Activated B cell treated with CpG ODN at 0.5 μM for 24 hours (primary cell): Measurements from ENCODE around the gene CMTM3. TPM values are rescaled to one million over a fixed set of nuclear protein-coding genes. Genes with fewer than 3 reads are reported as not detected.

Experiments used
- ATAC-seq: fragments of 200-7000 bp; cut with Tn5 transposase; one replicate; pipeline ENCODE4 v1.10.0; 2021; ENCODE audit warnings: low read depth, mild to moderate bottlenecking, moderate library complexity
- CTCF ChIA-PET: fragments of 350-600 bp; sonication (Branson Sonifier 250); formaldehyde crosslinking; loops from one replicate; lab custom pipeline; 2021; ENCODE audit warnings: antibody characterized with exemption; lab: Charles Lee
- POLR2A ChIA-PET: fragments of 350-600 bp; sonication (Branson Sonifier 250); formaldehyde crosslinking; loops from one replicate; lab custom pipeline; 2021; ENCODE audit warnings: antibody characterized with exemption; lab: Charles Lee
- DNase-seq: peaks from one replicate; pipeline ENCODE4 v3.0.0; 2022
- H3K27ac Mint-ChIP-seq: one replicate; pipeline ENCODE4 v1.8.0; 2020; ENCODE audit warnings: mixed read lengths
- H3K27me3 Mint-ChIP-seq: one replicate; pipeline ENCODE4 v1.8.0; 2021; ENCODE audit warnings: mixed read lengths
- H3K36me3 Mint-ChIP-seq: one replicate; pipeline ENCODE4 v1.8.0; 2021; ENCODE audit warnings: low read depth, mixed read lengths
- H3K4me1 Mint-ChIP-seq: one replicate; pipeline ENCODE4 v1.8.0; 2021; ENCODE audit warnings: mixed read lengths
- H3K4me3 Mint-ChIP-seq: one replicate; pipeline ENCODE4 v1.8.0; 2020; ENCODE audit warnings: mild to moderate bottlenecking, mixed read lengths
- H3K9me3 Mint-ChIP-seq: one replicate; pipeline ENCODE4 v1.8.0; 2020; ENCODE audit warnings: mixed read lengths
- intact Hi-C: fragments of 100-400 bp; cut with micrococcal nuclease; formaldehyde crosslinking; loops from one replicate; pipeline ENCODE4 v1.15.1; 2024
- total RNA-seq: library from RNA; stranded (reverse); gene quantifications from 2 replicates; pipeline ENCODE4 v1.2.3, GENCODE V29; 2022
- TF ChIP-seq, protein P1 (sequence below): fragments of 200-600 bp; IDR thresholded peaks from one replicate; pipeline ENCODE4 v1.8.0; 2022; ENCODE audit warnings: antibody characterized with exemption, mild to moderate bottlenecking

Gene CMTM3
- total RNA-seq, 1 donor from 2014 or later: 4.4 TPM

DNA sequence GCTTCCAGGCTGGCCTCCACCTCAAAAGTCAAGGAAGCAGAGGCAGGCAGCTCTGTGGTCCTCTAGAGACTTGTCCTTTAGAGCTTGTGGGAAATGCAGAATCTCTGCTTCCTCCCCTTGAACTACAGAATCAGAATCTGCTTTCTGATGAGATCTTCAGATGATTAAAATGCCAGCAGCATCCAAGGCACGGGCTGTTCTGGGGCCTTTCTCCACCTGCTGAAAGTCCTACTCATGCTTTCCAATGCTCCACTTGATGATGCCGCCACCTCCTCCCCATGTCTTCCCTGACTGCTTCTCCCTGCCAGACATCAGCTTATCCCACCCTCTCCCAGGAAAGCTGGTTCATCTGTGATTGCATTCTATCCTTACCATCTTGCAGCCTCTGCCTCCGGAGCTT is 33.3 kb downstream of the CMTM3 start:
- POLR2A ChIA-PET: no interaction called here
- TF ChIP-seq, protein P1, sequence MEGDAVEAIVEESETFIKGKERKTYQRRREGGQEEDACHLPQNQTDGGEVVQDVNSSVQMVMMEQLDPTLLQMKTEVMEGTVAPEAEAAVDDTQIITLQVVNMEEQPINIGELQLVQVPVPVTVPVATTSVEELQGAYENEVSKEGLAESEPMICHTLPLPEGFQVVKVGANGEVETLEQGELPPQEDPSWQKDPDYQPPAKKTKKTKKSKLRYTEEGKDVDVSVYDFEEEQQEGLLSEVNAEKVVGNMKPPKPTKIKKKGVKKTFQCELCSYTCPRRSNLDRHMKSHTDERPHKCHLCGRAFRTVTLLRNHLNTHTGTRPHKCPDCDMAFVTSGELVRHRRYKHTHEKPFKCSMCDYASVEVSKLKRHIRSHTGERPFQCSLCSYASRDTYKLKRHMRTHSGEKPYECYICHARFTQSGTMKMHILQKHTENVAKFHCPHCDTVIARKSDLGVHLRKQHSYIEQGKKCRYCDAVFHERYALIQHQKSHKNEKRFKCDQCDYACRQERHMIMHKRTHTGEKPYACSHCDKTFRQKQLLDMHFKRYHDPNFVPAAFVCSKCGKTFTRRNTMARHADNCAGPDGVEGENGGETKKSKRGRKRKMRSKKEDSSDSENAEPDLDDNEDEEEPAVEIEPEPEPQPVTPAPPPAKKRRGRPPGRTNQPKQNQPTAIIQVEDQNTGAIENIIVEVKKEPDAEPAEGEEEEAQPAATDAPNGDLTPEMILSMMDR: no peak
- DNase-seq (no peak), ATAC-seq (no peak)
- no peak overlapping the region for H3K27ac Mint-ChIP-seq
- H3K4me3 Mint-ChIP-seq: no peak overlapping the region
- intact Hi-C loops: no loop called here
- CTCF ChIA-PET: no interaction called here
- H3K36me3 Mint-ChIP-seq: no peaks in the 10 kb centered on the region
- no peaks in the 10 kb centered on the region for H3K9me3 Mint-ChIP-seq
- peaks cover 24% of the 10 kb centered on the region for H3K27me3 Mint-ChIP-seq
- no peaks in the 10 kb centered on the region for H3K4me1 Mint-ChIP-seq

DNA sequence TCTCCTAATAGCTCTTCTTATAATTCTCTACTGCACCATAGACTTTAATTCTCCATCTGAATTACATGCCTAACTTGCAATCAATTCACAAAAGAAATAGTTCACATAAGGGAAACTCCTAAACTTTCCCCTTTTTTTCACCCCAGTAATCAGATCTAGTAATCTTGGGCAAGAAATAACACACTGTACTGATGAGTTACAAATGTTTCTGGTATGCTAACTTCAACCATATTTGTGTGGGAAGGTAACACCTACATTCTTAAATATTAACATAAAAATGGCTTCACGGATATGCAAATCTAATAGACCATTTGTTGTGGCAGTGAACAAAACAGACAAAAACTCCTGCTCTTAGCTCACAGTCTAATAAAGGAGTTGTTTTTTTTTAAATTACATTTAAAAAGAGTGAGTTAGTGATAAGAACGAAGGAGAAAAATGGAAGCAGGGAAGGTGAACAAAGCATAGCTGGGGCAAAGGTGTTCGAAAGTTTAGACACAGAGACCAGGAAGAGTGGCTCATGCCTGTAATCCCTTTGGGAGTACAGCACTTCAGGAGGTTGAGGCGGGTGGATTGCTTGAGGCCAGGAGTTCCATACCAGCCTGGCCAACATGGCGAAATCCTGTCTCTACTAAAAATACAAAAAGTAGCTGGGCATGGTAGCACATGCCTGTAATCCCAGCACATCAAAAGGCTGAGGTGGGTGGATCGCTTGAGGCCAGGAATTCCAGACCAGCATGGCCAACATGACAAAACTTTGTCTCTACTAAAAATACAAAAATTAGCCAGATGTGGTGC is 34.8 kb downstream of the CMTM3 start:
- intact Hi-C loops: no loop called here
- DNase-seq: no peak
- H3K36me3 Mint-ChIP-seq: no peaks in the 10 kb centered on the region
- H3K4me1 Mint-ChIP-seq: no peaks in the 10 kb centered on the region
- peaks cover 20% of the 10 kb centered on the region for H3K27me3 Mint-ChIP-seq
- no peak overlapping the region for H3K27ac Mint-ChIP-seq
- TF ChIP-seq, protein P1: no peak
- ATAC-seq: no peak
- POLR2A ChIA-PET: no interaction called here
- H3K9me3 Mint-ChIP-seq: no peaks in the 10 kb centered on the region
- CTCF ChIA-PET: interaction anchor here (1.2 kb wide), 1 partner anchor 11 kb away, joined by 3 read pairs; no protein-coding TSS in a partner anchor
- H3K4me3 Mint-ChIP-seq: no peak overlapping the region

DNA sequence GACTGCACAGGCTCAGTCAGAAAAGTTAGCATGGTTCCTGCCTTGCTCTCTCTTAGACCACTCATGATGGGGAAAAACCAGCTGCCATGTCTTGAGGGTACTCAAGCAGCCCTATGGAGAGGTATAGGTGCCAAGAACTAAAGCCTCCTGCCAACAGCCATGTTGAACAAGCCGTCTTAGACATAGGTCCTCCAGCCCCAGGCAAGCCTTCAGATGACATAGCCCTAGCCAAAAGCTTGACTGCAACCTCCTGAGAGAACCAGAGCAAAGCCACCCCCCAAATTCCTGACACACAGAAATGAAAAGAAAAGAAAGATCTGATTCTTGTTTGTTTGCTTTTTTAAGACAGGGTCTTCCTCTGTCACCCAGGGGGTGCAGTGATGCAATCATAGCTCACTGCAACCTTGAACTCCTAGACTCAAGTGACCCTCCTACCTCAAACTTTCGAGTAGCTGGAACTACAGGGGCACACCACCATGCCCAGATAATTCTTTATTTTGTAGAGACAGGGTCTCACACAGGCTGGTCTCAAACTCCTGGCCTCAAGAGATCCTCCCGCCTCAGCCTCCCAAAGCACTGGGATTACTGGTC is 36.3 kb downstream of the CMTM3 start:
- ATAC-seq (no peak), DNase-seq (no peak)
- Mint-ChIP-seq H3K9me3 (no peaks in the 10 kb centered on the region), H3K4me3 (no peak overlapping the region), H3K27me3 (peaks cover 20% of the 10 kb centered on the region), H3K36me3 (no peaks in the 10 kb centered on the region), H3K27ac (no peak overlapping the region), H3K4me1 (no peaks in the 10 kb centered on the region)
- intact Hi-C loops: no loop called here
- ChIA-PET CTCF (no interaction called here), POLR2A (no interaction called here)
- TF ChIP-seq, protein P1: no peak

DNA sequence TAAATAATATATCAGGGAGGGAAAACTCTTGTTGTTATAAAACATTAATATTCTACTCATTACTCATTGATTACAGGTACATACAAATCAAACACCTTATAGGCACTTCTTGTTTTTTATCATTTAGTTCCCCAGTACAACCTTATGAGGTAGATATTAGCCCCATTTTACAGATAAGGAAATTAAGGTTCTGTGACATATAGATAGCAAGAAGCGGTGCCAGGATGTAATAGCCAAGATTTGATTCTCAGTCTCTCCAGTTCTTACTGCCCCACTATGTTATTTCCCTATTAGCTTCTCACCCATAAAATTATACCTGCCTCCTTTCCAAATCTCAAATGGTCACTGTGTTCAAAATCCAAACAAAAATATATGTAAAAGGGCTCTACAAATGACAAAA is 36.9 kb downstream of the CMTM3 start:
- Mint-ChIP-seq H3K36me3 (no peaks in the 10 kb centered on the region), H3K4me1 (no peaks in the 10 kb centered on the region), H3K9me3 (no peaks in the 10 kb centered on the region), H3K27ac (no peak overlapping the region), H3K27me3 (peaks cover 20% of the 10 kb centered on the region), H3K4me3 (no peak overlapping the region)
- CTCF ChIA-PET: no interaction called here
- TF ChIP-seq, protein P1: no peak
- ATAC-seq (no peak), DNase-seq (no peak)
- POLR2A ChIA-PET: no interaction called here
- intact Hi-C loops: no loop called here

DNA sequence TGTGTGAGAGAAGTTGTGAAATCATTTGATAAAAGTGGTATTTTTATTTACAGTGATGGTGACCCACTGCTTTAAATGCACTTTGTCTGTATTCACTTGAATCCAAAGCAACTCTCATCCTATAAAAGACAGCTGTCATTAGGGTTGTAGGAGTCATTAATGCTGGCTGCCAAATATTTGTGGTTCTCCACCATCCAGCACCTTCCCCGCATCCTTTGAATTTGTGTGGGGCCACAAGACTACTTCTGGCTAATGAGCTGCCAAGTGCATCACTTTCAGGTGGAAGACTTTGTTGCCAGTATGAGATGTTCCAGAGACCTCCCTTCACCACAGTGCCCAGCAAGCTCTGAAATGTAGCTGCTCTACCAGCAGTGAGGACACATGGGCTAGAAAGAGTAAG is 43.4 kb downstream of the CMTM3 start:
- Mint-ChIP-seq H3K4me1 (peaks cover 8% of the 10 kb centered on the region), H3K9me3 (no peaks in the 10 kb centered on the region), H3K4me3 (no peak overlapping the region), H3K27me3 (peaks cover 14% of the 10 kb centered on the region), H3K27ac (no peak overlapping the region), H3K36me3 (no peaks in the 10 kb centered on the region)
- intact Hi-C loops: no loop called here
- ATAC-seq (no peak), DNase-seq (no peak)
- ChIA-PET POLR2A (no interaction called here), CTCF (interaction anchor here (0.6 kb wide), 1 partner anchor 150 kb away, joined by 3 read pairs; no protein-coding TSS in a partner anchor)
- TF ChIP-seq, protein P1: no peak
